Measurements from ENCODE around the gene PEAK1.

PEAK1 gene

GRCh38 chr15:77446840-77447390 is 27.0 kb upstream of the PEAK1 start:
- Histone ChIP-seq H3K9ac (ENCODE audit: low read length) (no peak overlapping the region), H3K23ac (ENCODE audit: low read length in 2 of 2) (no peak overlapping the region), H2BK15ac (ENCODE audit: low read depth, poor library complexity, severe bottlenecking) (no peak overlapping the region), H3K4ac (ENCODE audit: low read depth in 1 of 2, low read length in 2 of 2) (no peak overlapping the region), H4K8ac (ENCODE audit: low read length) (no peak overlapping the region), H3K4me3 (ENCODE audit: insufficient read depth in 1 of 2, low read depth in 1 of 2, low read length in 2 of 2) (no peak overlapping the region), H2AFZ (ENCODE audit: low read depth, low read length) (no peak overlapping the region), H4K91ac (ENCODE audit: low read length) (no peak overlapping the region), H3K27me3 (ENCODE audit: control insufficient read depth in 1 of 2, insufficient read depth in 1 of 2, low read length in 2 of 2) (no peaks in the 10 kb centered on the region), H2BK5ac (ENCODE audit: low read depth, low read length, poor library complexity, severe bottlenecking) (no peak overlapping the region), H3K14ac (ENCODE audit: low read length in 2 of 2) (no peak overlapping the region), H2BK12ac (ENCODE audit: low read length in 2 of 2) (no peak overlapping the region), H2BK120ac (ENCODE audit: low read depth, low read length) (no peak overlapping the region), H3K9me3 (ENCODE audit: control insufficient read depth, low read length) (no peaks in the 10 kb centered on the region), H3K18ac (ENCODE audit: low read depth in 1 of 2, low read length in 2 of 2) (no peak overlapping the region), H3K36me3 (ENCODE audit: control insufficient read depth in 1 of 2, insufficient read depth in 2 of 2, low read depth in 1 of 2, low read length in 2 of 2) (peaks cover 0 to 8% of the 10 kb centered on the region in 2 experiments), H3K27ac (ENCODE audit: low read length, poor library complexity, severe bottlenecking) (no peak overlapping the region), H3K79me1 (replicated peaks; ENCODE audit: low read length, poor library complexity, severe bottlenecking) (peaks cover 22% of the 10 kb centered on the region), H3K4me2 (ENCODE audit: low read length, poor library complexity, severe bottlenecking) (no peak overlapping the region), H3K4me1 (ENCODE audit: control insufficient read depth, insufficient read depth, low read depth, low read length) (no peaks in the 10 kb centered on the region), H2AK5ac (ENCODE audit: low read length, severe bottlenecking) (no peak overlapping the region)
- WGBS = 94% methylated on average over 2 of the region's 4 CpGs
- DNase-seq = no peak

DNA sequence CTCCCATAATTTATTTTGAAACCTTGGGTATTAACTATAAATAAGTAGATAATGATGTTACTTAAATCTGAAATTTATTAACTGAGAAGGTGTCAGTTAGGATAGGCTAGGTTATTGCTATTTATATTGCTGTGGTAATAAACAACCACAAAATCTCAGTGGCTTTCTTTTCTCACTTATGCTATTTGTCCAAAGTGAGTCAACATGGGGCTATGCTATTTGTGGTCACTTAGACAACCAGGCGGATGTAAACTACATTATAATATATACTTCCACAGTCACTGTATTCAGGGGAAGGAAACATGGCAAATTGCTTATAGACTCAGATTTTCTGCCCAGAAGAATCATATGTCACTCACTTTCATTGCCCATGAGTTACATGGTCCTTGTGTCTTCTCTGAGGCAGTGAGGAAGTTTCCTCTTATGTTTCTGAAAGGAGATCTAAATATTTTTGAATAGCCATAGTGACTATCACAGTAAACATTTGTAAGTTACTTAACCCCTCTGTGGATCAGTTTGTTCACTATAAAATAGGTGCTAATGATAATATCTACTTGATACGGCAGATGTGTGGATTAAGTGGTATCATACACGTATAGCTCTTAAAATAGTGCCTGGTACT is 20.6 kb upstream of the PEAK1 start:
- Histone ChIP-seq H3K27me3 (ENCODE audit: control insufficient read depth in 1 of 2, insufficient read depth in 1 of 2, low read length in 2 of 2) (no peaks in the 10 kb centered on the region), H4K91ac (ENCODE audit: low read length) (no peak overlapping the region), H3K36me3 (ENCODE audit: control insufficient read depth in 1 of 2, insufficient read depth in 2 of 2, low read depth in 1 of 2, low read length in 2 of 2) (no peaks in the 10 kb centered on the region), H3K4ac (ENCODE audit: low read depth in 1 of 2, low read length in 2 of 2) (no peak overlapping the region), H2BK5ac (ENCODE audit: low read depth, low read length, poor library complexity, severe bottlenecking) (no peak overlapping the region), H3K14ac (ENCODE audit: low read length in 2 of 2) (no peak overlapping the region), H2BK120ac (ENCODE audit: low read depth, low read length) (no peak overlapping the region), H3K4me1 (ENCODE audit: control insufficient read depth, insufficient read depth, low read depth, low read length) (no peaks in the 10 kb centered on the region), H3K79me1 (replicated peaks; ENCODE audit: low read length, poor library complexity, severe bottlenecking) (peaks cover 13% of the 10 kb centered on the region), H3K18ac (ENCODE audit: low read depth in 1 of 2, low read length in 2 of 2) (no peak overlapping the region), H2AK5ac (ENCODE audit: low read length, severe bottlenecking) (no peak overlapping the region), H4K8ac (ENCODE audit: low read length) (no peak overlapping the region), H3K9ac (ENCODE audit: low read length) (no peak overlapping the region), H2AFZ (ENCODE audit: low read depth, low read length) (no peak overlapping the region), H3K9me3 (ENCODE audit: control insufficient read depth, low read length) (no peaks in the 10 kb centered on the region), H3K27ac (ENCODE audit: low read length, poor library complexity, severe bottlenecking) (no peak overlapping the region), H3K4me3 (ENCODE audit: insufficient read depth in 1 of 2, low read depth in 1 of 2, low read length in 2 of 2) (no peak overlapping the region), H3K23ac (ENCODE audit: low read length in 2 of 2) (no peak overlapping the region), H2BK12ac (ENCODE audit: low read length in 2 of 2) (no peak overlapping the region), H3K4me2 (ENCODE audit: low read length, poor library complexity, severe bottlenecking) (no peak overlapping the region), H2BK15ac (ENCODE audit: low read depth, poor library complexity, severe bottlenecking) (no peak overlapping the region)
- 20% methylated on average over 1 of the region's 3 CpGs for WGBS
- DNase-seq = peak; percentile 92

GRCh38 chr15:77437264-77437663 is 17.4 kb upstream of the PEAK1 start:
- Histone ChIP-seq H3K4me2 (ENCODE audit: low read length, poor library complexity, severe bottlenecking) (no peak overlapping the region), H3K14ac (ENCODE audit: low read length in 2 of 2) (no peak overlapping the region), H2AK5ac (ENCODE audit: low read length, severe bottlenecking) (no peak overlapping the region), H3K23ac (ENCODE audit: low read length in 2 of 2) (no peak overlapping the region), H3K18ac (ENCODE audit: low read depth in 1 of 2, low read length in 2 of 2) (no peak overlapping the region), H2BK15ac (ENCODE audit: low read depth, poor library complexity, severe bottlenecking) (no peak overlapping the region), H4K91ac (ENCODE audit: low read length) (no peak overlapping the region), H2AFZ (ENCODE audit: low read depth, low read length) (no peak overlapping the region), H3K79me1 (replicated peaks; ENCODE audit: low read length, poor library complexity, severe bottlenecking) (peaks cover 13% of the 10 kb centered on the region), H3K9me3 (ENCODE audit: control insufficient read depth, low read length) (no peaks in the 10 kb centered on the region), H2BK120ac (ENCODE audit: low read depth, low read length) (no peak overlapping the region), H3K4me1 (ENCODE audit: control insufficient read depth, insufficient read depth, low read depth, low read length) (no peaks in the 10 kb centered on the region), H3K36me3 (ENCODE audit: control insufficient read depth in 1 of 2, insufficient read depth in 2 of 2, low read depth in 1 of 2, low read length in 2 of 2) (no peaks in the 10 kb centered on the region), H2BK12ac (ENCODE audit: low read length in 2 of 2) (no peak overlapping the region), H4K8ac (ENCODE audit: low read length) (no peak overlapping the region), H3K4me3 (ENCODE audit: insufficient read depth in 1 of 2, low read depth in 1 of 2, low read length in 2 of 2) (no peak overlapping the region), H2BK5ac (ENCODE audit: low read depth, low read length, poor library complexity, severe bottlenecking) (no peak overlapping the region), H3K9ac (ENCODE audit: low read length) (no peak overlapping the region), H3K27me3 (ENCODE audit: control insufficient read depth in 1 of 2, insufficient read depth in 1 of 2, low read length in 2 of 2) (no peaks in the 10 kb centered on the region), H3K27ac (ENCODE audit: low read length, poor library complexity, severe bottlenecking) (no peak overlapping the region), H3K4ac (ENCODE audit: low read depth in 1 of 2, low read length in 2 of 2) (no peak overlapping the region)
- 98% methylated on average over 4 of the region's 4 CpGs for WGBS
- DNase-seq = no peak

- H4K8ac ChIP-seq (ENCODE audit: low read length) = no peak overlapping the region
- H3K27ac ChIP-seq (ENCODE audit: low read length, poor library complexity, severe bottlenecking) = no peak overlapping the region
- no peak overlapping the region for H3K4me2 ChIP-seq (ENCODE audit: low read length, poor library complexity, severe bottlenecking)
- H2BK12ac ChIP-seq (ENCODE audit: low read length in 2 of 2) = no peak overlapping the region
- H2AFZ ChIP-seq (ENCODE audit: low read depth, low read length) = no peak overlapping the region
- H2BK120ac ChIP-seq (ENCODE audit: low read depth, low read length) = no peak overlapping the region
- no peaks in the 10 kb centered on the region for H3K9me3 ChIP-seq (ENCODE audit: control insufficient read depth, low read length)
- H3K4me1 ChIP-seq (ENCODE audit: control insufficient read depth, insufficient read depth, low read depth, low read length) = no peaks in the 10 kb centered on the region
- no peak overlapping the region for H3K4me3 ChIP-seq (ENCODE audit: insufficient read depth in 1 of 2, low read depth in 1 of 2, low read length in 2 of 2)
- H3K23ac ChIP-seq (ENCODE audit: low read length in 2 of 2) = no peak overlapping the region
- DNase-seq = no peak
- no peak overlapping the region for H3K9ac ChIP-seq (ENCODE audit: low read length)
- H3K4ac ChIP-seq (ENCODE audit: low read depth in 1 of 2, low read length in 2 of 2) = no peak overlapping the region
- no peak overlapping the region for H3K14ac ChIP-seq (ENCODE audit: low read length in 2 of 2)
- no peak overlapping the region for H2BK15ac ChIP-seq (ENCODE audit: low read depth, poor library complexity, severe bottlenecking)
- H3K27me3 ChIP-seq (ENCODE audit: control insufficient read depth in 1 of 2, insufficient read depth in 1 of 2, low read length in 2 of 2) = no peaks in the 10 kb centered on the region
- WGBS = 96% methylated on average over 2 of the region's 2 CpGs
- H2AK5ac ChIP-seq (ENCODE audit: low read length, severe bottlenecking) = no peak overlapping the region
- peaks cover 13% of the 10 kb centered on the region for H3K79me1 ChIP-seq (replicated peaks; ENCODE audit: low read length, poor library complexity, severe bottlenecking)
- H3K18ac ChIP-seq (ENCODE audit: low read depth in 1 of 2, low read length in 2 of 2) = no peak overlapping the region
- no peak overlapping the region for H2BK5ac ChIP-seq (ENCODE audit: low read depth, low read length, poor library complexity, severe bottlenecking)
- H4K91ac ChIP-seq (ENCODE audit: low read length) = no peak overlapping the region
- H3K36me3 ChIP-seq (ENCODE audit: control insufficient read depth in 1 of 2, insufficient read depth in 2 of 2, low read depth in 1 of 2, low read length in 2 of 2) = no peaks in the 10 kb centered on the region
Measured at GRCh38 chr15:77436822-77437221, 16.9 kb upstream of the PEAK1 start.

All from mesenchymal stem cell (in vitro differentiated cells and primary cell).